ENCODE results near the gene ANXA10. TPM values are rescaled to one million over a fixed set of nuclear protein-coding genes. Genes with fewer than 3 reads are reported as not detected.
A peak's percentile ranks its signal among the peaks of the same experiment; 100 is the strongest.

ANXA10 gene
- total RNA-seq, 1 donor = under 0.01 TPM

- no peak for DNase-seq (ENCODE audit: low read depth)
- no peak overlapping the region for H3K4me3 ChIP-seq (ENCODE audit: low read depth, low read length)
- no peak for TF ChIP-seq CTCF (IDR thresholded peaks at IDR 0.05; ENCODE audit: insufficient read depth, low read depth, low read length)
Observed at GRCh38 chr4:168151327-168151726, 59.0 kb downstream of the ANXA10 start.

GRCh38 chr4:168152837-168153500, 60.6 kb downstream of the ANXA10 start:
- peak overlapping the region; percentile 49 for H3K4me3 ChIP-seq (ENCODE audit: low read depth, low read length)
- TF ChIP-seq CTCF (IDR thresholded peaks at IDR 0.05; ENCODE audit: insufficient read depth, low read depth, low read length) = no peak
- DNase-seq (ENCODE audit: low read depth) = no peak

- peak overlapping the region; percentile 49 for H3K4me3 ChIP-seq (ENCODE audit: low read depth, low read length)
- DNase-seq (ENCODE audit: low read depth) = peak; percentile 85
- peak; percentile 76 for TF ChIP-seq CTCF (IDR thresholded peaks at IDR 0.05; ENCODE audit: insufficient read depth, low read depth, low read length)
Observed at GRCh38 chr4:168153596-168154440, 61.5 kb downstream of the ANXA10 start.

- H3K4me3 ChIP-seq (ENCODE audit: low read depth, low read length) = no peak overlapping the region
- TF ChIP-seq CTCF (IDR thresholded peaks at IDR 0.05; ENCODE audit: insufficient read depth, low read depth, low read length) = no peak
- DNase-seq (ENCODE audit: low read depth) = no peak
Observed at GRCh38 chr4:168154546-168155277, 62.4 kb downstream of the ANXA10 start.

GRCh38 chr4:168162604-168163003, 70.3 kb downstream of the ANXA10 start:
- no peak overlapping the region for H3K4me3 ChIP-seq (ENCODE audit: low read depth, low read length)
- DNase-seq (ENCODE audit: low read depth) = no peak
- no peak for TF ChIP-seq CTCF (IDR thresholded peaks at IDR 0.05; ENCODE audit: insufficient read depth, low read depth, low read length)

- TF ChIP-seq CTCF (IDR thresholded peaks at IDR 0.05; ENCODE audit: insufficient read depth, low read depth, low read length) = no peak
- no peak overlapping the region for H3K4me3 ChIP-seq (ENCODE audit: low read depth, low read length)
- DNase-seq (ENCODE audit: low read depth) = no peak
Observed at GRCh38 chr4:168163106-168163505, 70.8 kb downstream of the ANXA10 start.
